CD1c-positive myeloid dendritic cell (primary cell): ENCODE results near the gene MAPK10.
"Not testable (repeated sequence)": the region's sequence is repeated elsewhere in the genome, so short reads cannot be mapped to it uniquely, and the experiment has no call there.

Source experiments
- DNase-seq: peaks from one replicate; pipeline ENCODE4 v3.0.0-alpha.2; 2016; ENCODE audit errors: extremely low spot score

The MAPK10 gene

DNA sequence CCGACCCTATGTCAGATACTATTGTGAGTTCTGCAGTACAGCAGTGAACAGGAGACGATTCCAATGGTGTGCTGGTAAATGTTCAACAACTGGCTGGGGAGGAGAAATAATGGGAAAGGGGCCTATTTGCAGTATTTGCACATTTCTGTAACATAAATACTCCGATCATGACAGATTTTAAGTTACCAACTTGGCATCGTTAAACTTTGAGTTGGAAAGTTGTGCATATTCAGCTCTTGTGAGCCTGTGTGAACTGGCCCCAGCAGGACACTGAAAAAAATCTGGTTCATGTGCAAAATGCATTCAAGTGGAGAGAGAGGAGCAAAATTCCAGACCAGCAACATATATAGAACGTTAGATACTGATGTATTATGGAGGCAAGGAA lies 175.0 kb downstream of the MAPK10 start:
- DNase-seq, result no peak

DNA sequence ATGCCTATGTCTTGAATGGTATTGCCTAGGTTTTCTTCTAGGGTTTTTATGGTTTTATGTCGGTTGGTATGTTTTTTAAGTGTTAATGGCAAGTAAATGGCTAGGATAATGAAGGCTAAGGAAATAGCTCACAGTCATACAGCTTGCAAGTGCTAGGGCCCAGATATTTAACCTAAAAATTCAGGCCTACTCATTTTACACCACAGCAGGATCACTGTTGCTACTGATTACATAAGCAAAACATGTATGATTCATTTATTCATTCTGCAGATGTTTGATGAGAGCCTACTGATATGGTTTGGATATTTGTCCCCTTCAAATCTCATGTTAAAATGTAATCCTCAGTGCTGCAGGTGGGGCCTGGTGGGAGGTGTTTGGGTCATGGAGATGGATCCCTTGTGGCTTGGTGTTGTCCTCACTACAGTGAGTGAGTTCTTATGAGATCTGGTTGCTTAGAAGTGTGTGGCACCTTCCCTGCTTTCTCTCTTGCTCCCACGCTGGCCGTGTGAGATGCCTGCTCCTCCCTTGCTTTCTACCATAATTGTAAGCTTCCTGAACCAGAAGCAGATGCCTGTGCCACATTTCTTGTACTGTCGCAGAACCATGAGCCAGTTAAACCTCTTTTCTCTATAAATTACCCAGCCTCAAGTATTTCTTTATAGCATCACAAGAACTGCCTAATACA lies 175.5 kb downstream of the MAPK10 start:
- no peak for DNase-seq

DNA sequence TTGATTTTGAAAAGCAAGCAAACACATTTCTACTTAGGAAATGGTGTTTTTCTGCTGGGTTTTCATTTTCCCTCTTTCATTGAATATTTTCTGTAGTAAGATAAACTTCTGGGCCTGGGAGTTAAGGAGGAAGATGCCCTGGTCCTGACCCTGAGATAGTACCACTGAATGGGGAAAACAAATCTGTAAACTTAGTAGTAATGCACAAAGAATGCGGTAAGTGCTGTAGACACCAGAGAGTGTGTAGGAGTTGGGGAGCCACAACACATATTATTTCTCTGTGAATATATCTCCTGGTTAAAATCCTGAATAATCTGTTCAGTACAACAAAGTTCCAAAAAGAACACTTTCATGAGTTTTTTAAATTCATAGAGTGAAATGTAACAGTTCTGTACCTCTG lies 178.3 kb downstream of the MAPK10 start:
- no peak for DNase-seq

DNA sequence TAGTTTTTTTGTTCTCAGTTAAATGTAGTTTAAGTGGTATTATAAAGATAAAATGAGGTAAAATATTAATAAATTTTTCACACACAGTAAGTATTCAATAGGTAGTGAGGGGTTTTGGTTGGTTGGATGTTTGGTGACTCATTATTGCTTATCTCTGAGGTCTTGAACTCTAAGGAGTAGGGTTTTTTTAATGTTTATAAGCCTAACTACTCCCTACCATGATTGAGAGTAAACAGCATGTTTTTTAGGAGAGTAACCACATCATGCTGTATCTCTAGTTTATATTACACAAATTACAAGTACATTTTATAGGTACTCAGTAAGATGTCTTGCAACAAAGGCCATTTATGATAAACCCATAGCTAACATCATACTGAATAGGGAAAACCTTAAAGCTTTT lies 181.6 kb downstream of the MAPK10 start:
- DNase-seq, result no peak

DNA sequence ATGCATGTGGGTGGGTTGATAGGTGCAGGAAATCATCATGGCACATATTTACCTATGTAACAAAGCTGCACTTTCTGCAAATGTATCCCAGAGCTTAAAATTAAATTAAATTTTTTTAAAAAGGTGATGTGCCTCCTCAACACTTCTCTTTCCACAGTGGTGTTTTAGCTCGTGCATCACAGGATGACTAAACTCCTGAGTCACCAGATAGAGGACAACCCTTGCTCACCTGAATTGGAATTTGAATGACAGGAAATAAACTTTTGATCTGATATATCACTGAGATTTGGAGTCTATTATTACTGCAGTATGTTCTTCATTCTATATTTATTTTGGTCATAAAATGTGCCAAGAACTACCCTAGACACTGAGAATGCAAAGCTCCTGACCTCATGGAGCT lies 185.3 kb downstream of the MAPK10 start:
- no peak for DNase-seq

DNA sequence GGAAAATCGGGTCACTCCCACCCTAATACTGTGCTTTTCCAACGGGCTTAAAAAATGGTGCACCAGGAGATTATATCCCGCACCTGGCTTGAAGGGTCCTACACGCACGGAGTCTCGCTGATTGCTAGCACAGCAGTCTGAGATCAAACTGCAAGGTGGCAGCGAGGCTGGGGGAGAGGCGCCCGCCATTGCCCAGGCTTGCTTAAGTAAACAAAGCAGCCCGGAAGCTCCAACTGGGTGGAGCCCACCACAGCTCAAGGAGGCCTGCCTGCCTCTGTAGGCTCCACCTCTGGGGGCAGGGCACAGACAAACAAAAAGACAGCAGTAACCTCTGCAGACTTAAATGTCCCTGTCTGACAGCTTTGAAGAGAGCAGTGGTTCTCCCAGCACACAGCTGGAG lies 191.5 kb downstream of the MAPK10 start:
- DNase-seq, result not testable (repeated sequence)

DNA sequence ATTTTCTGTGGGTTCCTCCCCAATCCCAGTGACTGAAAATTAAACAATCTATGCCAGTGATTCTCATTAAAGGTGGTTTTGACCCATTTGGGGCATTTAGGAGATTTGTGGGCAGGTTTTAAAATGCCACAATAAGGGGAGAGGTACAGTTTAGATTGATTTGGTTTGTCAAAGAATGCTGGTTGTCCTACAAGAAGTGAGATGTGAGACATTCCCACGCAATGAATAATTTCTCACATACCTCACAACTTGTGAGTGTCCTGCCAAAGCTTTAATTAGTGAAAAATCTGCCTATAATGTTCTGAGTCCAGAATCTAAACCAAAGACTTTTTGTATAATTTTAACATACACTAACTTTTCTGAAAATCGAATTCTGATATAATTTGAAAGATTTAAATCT lies 199.4 kb downstream of the MAPK10 start:
- no peak for DNase-seq

DNA sequence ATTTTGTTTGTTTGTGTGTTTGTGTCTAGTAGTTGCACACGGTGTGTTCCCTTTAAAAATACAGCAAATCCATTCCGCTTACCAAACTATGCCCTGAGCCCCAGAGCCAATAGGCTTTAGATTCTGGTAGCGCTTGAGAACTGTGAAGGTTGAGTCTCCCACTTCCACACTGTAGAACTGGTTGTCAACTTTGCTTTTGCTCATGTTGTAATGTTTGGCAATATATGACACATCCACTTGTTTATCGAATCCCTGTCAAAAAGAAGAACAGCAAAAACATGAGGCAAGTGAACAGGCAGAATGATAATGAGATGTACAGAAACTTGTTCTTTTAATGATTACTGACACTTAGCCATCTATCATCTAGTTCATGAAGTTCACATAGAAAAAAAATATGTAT lies 200.6 kb downstream of the MAPK10 start:
- DNase-seq, result no peak

DNA sequence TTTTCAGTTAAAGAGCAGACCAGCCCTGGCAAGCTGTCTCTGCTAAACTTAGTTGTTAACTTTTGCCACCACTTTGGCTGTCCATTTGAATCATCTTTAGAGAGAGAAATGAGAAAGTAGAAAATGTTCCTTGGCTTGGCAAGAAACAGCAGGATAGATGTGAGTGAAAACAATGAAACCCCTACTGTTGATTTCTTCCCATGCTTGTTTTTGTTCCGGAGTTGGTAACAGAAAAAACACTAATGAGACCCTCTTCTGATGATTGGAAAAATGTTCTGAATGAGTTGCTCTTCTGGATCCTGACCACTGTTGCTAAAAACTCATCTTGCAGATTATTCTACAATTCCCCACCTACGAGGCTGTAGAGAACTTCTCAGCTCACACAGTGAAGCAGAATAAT lies 203.3 kb downstream of the MAPK10 start:
- DNase-seq, result no peak

DNA sequence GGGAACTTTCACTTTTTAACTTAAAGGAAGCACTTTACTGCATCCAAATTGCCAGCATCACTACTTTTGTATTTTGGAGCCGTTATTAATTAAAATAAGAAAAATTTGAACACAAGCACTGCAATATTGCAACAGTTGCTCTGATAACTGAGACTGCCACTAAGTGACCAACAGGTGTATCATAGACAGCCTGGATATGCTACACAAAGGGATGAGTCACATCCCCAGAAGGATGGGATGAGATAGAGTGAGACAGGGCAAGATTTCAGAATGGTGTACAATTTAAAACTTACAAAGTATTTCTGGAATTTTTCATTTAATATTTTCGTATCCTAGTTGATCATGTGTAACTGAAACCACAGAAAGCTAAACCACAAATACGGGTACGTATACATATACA lies 204.1 kb downstream of the MAPK10 start:
- no peak for DNase-seq

DNA sequence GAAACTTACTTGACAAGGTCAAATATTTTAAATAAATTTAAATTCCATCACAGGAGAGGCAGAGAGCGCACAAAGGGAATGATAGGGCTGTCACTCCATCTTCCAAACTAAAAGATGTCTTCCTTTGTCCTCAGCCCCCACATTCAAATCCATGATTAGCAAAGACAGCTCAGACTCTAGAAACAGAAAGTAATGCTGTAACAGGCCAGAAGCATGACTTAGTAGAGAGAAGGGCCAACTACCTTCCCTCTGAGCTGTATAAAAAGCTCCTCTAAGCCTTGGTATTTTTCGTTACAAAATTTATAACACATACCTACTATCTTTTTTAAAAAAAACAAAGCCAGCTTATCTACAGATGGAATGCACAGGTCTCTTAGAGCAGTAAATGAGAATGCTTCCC lies 207.4 kb downstream of the MAPK10 start:
- DNase-seq, result no peak

DNA sequence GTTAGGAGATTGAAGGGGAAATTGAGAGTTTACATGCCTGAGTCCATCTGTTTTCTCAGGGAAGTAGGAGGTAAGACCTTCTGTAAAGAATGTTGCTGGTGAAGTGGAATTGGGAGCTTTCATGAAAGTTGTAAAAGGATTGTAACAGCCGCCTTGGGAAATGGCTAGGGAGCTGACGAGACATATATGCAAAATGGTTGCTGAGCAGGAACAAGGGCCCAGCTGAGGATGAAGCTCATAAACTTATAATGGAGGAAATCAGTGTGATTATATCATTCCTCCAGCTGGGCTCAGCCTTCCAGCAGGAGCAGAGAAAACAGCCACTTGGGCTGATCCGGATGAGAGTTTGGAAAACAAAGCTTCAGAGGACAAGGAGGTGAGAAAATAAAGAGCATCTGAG lies 208.7 kb downstream of the MAPK10 start:
- no peak for DNase-seq

DNA sequence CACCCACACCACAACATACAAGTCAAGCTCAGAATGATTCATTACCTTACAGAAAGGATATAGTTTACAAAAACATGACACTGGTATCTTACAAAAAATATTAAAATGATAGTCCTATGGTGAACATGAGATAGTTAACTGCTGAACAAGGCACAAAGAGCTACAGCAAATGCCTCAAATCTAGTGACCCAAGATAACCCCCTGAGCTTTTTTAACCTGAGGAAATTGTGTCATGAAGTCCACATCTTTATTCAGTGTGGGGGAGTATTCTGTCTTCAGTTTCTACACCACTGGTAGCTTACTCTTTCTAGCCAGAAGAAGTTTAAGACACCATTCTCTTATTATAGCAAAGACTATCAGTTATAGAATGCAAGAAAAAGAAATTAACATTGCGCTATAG lies 218.7 kb downstream of the MAPK10 start:
- DNase-seq, result no peak

DNA sequence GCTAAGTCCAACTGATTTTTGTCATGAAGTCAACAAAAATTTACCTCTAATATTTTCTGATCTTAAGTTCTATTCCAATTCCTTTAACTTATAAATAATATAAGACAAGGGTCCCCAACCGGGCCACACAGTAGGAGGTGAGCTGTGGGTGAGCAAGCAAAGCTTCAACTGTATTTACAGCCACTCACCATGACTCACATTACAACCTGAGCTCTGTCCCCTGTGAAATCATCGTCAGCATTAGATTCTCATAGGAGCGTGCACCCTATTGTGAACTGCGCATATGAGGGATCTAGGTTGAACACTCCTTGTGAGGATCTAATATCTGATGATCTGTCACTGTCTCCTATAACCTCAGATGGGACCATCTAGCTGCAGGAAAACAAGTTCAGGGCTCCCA lies 227.4 kb downstream of the MAPK10 start:
- no peak for DNase-seq

DNA sequence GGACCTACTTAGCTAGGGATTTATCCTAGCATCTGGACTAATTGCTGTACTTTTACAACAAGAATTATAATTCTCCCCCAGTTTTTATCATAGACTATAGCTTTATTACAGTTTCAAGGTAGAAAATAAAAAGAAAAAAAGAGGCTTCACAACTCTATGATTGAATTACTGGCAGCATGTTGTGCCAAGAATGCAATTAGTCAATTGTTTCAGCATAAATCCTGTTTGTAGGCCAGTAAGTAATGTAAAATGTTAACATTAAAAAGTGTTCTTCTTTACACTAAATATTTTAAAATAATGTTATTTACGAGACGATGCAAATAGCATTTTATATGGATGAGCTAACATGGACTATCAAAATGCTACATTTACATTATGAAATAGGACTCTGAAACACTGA lies 228.4 kb downstream of the MAPK10 start:
- no peak for DNase-seq

DNA sequence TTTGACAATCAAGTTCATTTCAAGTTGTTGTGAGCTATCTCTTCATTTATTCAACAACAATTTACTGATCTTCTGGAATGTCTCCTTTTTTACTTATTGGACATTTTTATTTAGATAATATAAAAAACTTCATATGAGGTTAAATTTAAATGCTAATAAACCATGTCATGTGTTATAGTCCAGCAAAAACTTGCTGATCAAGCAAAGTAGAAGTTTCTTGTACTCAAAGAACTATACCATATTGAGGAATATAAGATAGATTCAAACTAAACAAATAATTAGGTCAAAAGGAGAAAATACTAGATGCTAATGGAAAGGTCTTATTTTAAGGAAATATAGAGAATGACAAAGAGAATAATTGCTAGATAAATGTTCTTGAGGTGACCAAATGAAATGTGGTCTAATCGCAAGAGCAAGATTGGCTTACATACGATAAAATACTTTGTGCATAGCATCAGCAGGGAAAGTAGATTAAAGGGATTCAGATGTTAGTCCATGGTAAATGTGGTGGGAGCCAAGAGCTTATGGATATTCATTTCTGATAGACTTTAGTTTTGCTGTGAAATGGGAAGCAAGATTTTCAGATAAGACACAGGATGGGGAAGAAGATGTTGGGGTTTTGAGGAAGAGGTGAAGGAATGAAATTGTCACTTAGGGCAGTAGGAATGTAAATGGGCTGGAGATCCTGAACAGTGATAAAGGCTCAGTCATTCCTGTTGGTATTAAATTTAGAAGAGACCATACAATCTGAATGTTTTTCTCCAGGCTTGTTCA lies 229.5 kb downstream of the MAPK10 start:
- no peak for DNase-seq

DNA sequence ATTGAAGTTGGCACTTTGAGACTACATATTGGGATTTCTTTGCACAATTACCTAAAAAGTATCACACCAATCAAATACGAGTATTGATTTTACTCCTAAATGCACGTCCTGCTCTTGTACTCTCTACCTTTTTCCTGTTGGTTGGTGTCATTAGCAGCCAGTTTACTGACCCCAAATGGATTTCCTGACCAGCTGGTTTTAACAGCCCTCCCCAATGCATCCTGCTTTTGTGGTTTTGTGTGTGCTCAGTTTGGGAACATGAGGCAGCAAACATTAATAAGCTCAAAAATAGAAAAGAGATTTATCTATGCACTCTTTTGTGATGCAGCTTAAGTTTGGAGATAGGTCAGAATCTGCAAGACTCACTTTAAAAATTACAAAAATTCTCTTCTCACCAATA lies 230.3 kb downstream of the MAPK10 start:
- DNase-seq, result no peak

DNA sequence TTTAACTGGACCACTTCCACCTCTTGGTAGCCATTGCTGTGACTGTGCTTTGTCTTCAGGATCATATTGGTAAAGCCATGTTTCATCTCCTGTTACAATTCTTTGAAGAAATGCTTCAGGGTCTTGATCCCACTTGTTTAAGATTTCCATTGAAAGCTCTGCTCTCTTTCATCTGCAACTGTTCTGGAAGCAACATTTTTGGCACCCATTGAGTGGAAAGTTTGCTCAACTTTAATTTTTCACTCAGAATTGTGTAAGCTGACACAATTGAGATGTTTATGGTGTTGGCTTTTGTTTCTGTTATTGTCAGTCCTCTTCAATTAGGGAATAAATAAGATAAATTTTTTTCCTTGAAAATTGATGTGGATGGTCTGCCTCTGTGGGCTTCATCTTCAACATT lies 237.4 kb downstream of the MAPK10 start:
- no peak for DNase-seq

DNA sequence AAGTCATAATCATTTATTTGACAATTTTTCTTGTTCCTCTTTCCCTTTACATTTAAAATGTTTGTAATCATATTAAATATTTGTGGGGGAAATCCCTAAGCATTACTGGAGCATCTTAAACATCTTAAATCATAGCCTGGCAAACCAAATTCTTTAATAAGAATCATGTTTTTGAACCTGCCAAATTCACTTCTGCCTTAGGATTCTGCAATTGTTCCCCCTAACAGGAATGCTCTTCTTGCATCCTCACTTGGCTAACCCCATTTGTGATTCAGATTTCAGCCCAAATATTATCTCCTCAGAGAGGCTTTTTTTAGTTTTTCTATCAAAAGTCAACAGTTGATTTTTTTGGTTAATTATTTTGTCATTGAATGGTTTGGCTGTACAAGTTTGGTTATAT lies 241.1 kb downstream of the MAPK10 start:
- no peak for DNase-seq

DNA sequence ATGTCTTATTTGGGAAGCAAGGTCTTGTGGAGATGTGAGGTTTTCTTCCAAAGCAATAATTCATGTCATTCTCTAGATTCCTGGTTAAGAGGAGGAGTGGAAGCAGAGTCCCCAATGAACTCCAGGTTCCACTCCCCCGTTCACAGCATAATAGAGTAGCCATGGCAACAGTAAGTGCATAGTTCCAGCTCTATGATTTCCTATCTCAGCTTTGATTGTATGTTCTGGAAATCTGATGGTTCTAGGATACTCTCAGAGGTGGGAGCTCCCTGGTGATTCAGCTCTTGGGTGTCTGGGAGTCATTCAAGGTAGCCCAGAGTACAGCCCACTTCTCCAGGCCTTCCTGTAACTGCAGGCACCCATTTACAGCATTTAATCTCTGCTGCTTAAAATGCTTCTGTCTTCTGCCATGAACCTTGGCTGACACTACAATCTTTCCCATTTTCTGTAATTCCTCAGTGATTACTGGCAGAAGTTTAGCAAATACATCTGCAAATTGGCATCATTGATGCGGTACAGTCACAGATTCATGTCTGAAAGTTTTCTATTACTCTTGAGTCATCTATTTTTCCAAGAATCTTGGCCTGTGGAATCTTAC lies 242.0 kb downstream of the MAPK10 start:
- DNase-seq, result no peak

DNA sequence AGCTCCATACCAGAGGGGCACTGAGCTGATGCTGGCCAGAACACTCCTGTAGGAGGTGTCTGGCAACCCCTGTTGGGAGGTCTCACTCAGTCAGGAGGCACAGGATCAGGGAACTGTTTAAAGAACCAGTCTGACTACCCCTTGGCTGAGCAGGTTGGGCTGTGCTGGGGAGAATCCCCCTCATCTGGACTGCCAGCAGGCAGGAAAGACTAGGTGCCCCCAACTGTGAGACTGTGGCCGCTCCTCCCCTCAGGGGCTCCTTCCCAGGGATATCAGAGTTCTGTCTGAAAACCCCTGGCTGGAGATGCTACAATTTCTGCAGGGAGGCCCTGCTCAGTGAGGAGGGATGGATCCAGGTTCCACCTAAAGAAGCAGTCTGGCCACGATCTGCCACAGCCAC lies 245.3 kb downstream of the MAPK10 start:
- no peak for DNase-seq

DNA sequence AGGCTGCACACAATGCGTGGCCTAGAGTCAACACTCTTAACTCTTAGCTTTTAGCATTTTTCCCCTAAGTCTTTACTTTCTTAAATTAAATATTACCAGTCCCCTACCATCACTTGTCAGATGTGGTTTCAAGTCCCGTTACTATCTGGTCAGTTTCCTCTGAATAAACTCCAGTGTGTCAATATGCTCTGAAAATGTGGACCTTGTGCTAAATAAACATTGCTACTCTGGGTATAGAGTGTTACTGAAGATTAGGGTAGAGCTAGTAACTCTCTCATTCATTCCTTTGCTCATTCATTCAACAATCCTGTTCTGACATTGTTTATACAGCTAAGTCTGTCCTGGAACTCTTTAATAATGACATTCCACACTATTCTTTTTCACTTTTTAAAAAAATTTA lies 251.0 kb downstream of the MAPK10 start:
- DNase-seq, result no peak

DNA sequence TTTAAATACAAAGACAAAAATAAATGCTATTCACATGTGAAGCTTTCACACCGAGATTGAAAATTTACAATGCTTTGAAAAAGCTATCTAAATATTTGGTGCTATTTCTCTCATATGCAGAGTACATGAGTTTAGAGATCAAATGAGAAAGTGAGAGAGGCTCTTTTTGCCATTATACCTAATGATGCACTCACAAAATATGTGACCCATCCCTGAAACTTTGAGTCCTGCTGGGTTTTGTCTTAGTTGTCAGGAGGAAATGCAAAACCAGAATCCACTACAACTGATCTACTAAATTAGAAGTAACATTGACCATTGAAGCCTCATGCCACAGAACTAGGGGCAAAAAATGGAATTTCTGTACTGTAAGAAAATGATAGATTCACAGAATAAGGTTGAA lies 251.7 kb downstream of the MAPK10 start:
- DNase-seq, result no peak
